Measurements from ENCODE around the gene CCDC185.

CCDC185 gene

DNA sequence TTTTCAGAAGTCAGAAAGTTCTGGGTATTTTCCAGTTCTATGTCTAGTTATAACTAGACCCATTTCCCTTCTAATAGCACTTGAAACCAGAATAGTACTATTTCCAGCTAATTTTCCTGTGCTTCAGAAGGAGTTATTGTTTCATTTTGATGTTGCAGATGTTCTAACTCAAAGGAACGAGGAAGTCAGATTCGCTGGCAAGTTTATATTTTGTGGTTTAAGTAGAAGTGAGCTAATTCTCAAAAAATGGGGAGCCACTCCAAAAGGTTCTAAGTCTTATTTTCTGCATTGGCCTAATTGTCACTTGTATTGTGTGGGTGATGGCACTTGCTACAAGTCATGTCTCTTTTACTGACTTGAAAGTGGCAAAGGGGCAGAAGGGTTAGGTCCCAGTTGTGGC, 18.1 kb downstream of the CCDC185 start:
- H3K27me3 ChIP-seq (replicated peaks; ENCODE audit: control insufficient read depth, insufficient read depth, low read length): no peaks in the 10 kb centered on the region
- no peak for TF ChIP-seq CTCF (IDR thresholded peaks at IDR 0.05; ENCODE audit: insufficient read depth, low read length, poor library complexity, severe bottlenecking)
- DNase-seq (ENCODE audit: extremely low read depth, insufficient read length): no peak
- no peak overlapping the region for H3K4me3 ChIP-seq (replicated peaks; ENCODE audit: low read depth, low read length)
- H3K36me3 ChIP-seq (ENCODE audit: control insufficient read depth, insufficient read depth, low read length): no peaks in the 10 kb centered on the region

GRCh38 chr1:223411710-223412109, 18.5 kb downstream of the CCDC185 start:
- no peak for TF ChIP-seq CTCF (IDR thresholded peaks at IDR 0.05; ENCODE audit: insufficient read depth, low read length, poor library complexity, severe bottlenecking)
- Histone ChIP-seq H3K27me3 (replicated peaks; ENCODE audit: control insufficient read depth, insufficient read depth, low read length) (no peaks in the 10 kb centered on the region), H3K36me3 (ENCODE audit: control insufficient read depth, insufficient read depth, low read length) (no peaks in the 10 kb centered on the region), H3K4me3 (replicated peaks; ENCODE audit: low read depth, low read length) (no peak overlapping the region)
- DNase-seq (ENCODE audit: extremely low read depth, insufficient read length): no peak

DNA sequence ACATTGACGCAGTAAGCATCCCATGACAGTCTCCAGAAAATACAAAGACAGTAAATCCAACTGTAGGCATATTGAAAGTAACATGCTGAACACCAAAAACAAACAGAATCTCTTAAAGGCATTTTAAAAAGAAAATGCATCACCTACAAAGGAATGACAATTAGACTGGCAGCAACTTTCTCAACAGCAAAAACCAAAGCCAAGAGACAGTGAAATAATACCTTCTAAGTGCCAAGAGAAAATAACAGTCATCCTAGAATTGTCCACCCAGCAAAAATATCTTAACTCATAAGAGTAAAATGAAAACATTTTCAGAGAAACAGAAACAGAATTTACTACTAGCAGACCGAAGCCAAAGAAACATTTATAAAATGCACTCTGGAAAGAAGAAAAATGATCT, 20.0 kb downstream of the CCDC185 start:
- Histone ChIP-seq H3K36me3 (ENCODE audit: control insufficient read depth, insufficient read depth, low read length) (no peaks in the 10 kb centered on the region), H3K4me3 (replicated peaks; ENCODE audit: low read depth, low read length) (no peak overlapping the region), H3K27me3 (replicated peaks; ENCODE audit: control insufficient read depth, insufficient read depth, low read length) (no peaks in the 10 kb centered on the region)
- DNase-seq (ENCODE audit: extremely low read depth, insufficient read length): no peak
- TF ChIP-seq CTCF (IDR thresholded peaks at IDR 0.05; ENCODE audit: insufficient read depth, low read length, poor library complexity, severe bottlenecking): no peak

DNA sequence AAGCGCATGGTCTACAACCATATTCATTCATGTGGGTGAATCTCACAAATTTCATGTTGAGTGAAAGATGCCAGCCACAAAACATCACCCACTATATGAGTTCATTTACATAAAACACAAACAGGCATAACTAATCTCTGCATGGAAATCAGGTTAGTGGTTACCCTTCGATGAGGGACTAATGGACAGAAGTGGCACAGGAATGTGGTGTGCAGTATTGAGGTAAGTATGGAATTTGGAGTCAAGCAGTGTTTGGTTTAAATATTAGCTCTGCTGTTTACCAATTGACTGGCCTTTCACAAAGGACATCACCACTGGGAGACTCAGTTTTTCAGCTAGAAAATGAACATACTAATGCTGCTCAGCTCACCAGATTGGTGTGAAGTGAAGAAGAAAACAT, 24.2 kb downstream of the CCDC185 start:
- H3K36me3 ChIP-seq (ENCODE audit: control insufficient read depth, insufficient read depth, low read length): no peaks in the 10 kb centered on the region
- DNase-seq (ENCODE audit: extremely low read depth, insufficient read length): no peak
- no peak for TF ChIP-seq CTCF (IDR thresholded peaks at IDR 0.05; ENCODE audit: insufficient read depth, low read length, poor library complexity, severe bottlenecking)
- no peak overlapping the region for H3K4me3 ChIP-seq (replicated peaks; ENCODE audit: low read depth, low read length)
- H3K27me3 ChIP-seq (replicated peaks; ENCODE audit: control insufficient read depth, insufficient read depth, low read length): no peaks in the 10 kb centered on the region; the same call in 1 of the 2 replicates

DNA sequence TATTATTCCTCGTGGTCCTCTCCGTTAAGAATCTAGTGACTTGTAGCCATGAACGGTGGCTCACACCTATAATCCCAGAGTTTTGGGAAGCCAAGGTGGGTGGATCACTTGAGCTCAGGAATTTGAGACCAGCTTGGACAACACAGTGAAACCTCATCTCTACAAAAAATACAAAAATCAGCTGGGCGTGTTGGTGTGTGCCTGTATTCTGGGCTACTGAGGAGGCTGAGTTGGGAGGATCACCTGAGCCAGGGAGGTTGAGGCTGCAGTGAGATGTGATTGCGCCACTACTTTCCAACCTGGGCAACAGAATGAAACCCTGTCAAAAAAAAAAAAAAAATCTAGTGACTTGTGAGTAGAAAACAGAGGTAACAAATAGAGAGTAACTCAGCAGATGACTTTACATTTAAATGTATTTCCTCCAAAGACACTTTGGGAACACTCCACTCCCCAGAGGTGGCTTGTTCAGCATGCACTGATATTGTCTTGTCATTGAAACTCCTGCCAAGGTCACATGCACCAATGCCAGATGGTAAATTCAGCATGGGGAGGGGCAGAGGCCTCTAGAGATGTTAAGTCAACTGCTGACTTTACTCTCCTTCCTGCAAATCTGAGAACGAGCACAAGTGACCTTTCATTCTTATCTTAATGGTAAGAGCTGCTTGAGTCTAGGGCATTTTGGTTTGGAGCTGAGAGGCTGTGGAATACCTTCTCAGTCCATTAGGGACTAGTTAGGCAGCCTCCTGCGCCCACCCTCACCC, 24.9 kb downstream of the CCDC185 start:
- DNase-seq (ENCODE audit: extremely low read depth, insufficient read length): no peak
- TF ChIP-seq CTCF (IDR thresholded peaks at IDR 0.05; ENCODE audit: insufficient read depth, low read length, poor library complexity, severe bottlenecking): no peak
- Histone ChIP-seq H3K4me3 (replicated peaks; ENCODE audit: low read depth, low read length) (no peak overlapping the region), H3K36me3 (ENCODE audit: control insufficient read depth, insufficient read depth, low read length) (no peaks in the 10 kb centered on the region), H3K27me3 (replicated peaks; ENCODE audit: control insufficient read depth, insufficient read depth, low read length) (no peaks in the 10 kb centered on the region; the same call in 1 of the 2 replicates)

Measured in GM06990 (cell line).